Measurements from ENCODE around the gene SSTR5.

- TF ChIP-seq CTCF (IDR thresholded peaks at IDR 0.05; ENCODE audit: low read length) (no peak), EZH2phosphoT487 (IDR thresholded peaks at IDR 0.05; ENCODE audit: low read length) (no peak)
These were observed 24.7 kb upstream of the SSTR5 start for GRCh38 chr16:1047801-1048200.
